OCI-LY3 (cell line): ENCODE data around the gene GTPBP3.

Source experiments
- CTCF ChIP-seq: fragments of 200-600, 300-600 bp; sonication (generic); IDR thresholded peaks from 2 replicates; pipeline ENCODE4 v1.5.1; 2014; ENCODE audit warnings: antibody characterized with exemption, low read length, low read depth
- EZH2phosphoT487 ChIP-seq: fragments of 200-600 bp; shearing (Covaris generic); IDR thresholded peaks from 2 replicates; pipeline ENCODE4 v1.6.1; 2018; ENCODE audit warnings: antibody characterized with exemption, mixed run types, low read depth

GRCh38 chr19:17296273-17296672 is 41.1 kb upstream of the GTPBP3 start:
- no peak for TF ChIP-seq CTCF
- no peak for TF ChIP-seq EZH2phosphoT487
